HFF-Myc (cell line): ENCODE data around the gene RIMKLB.

ENCODE experiments used
- DNase-seq: peaks from one replicate; pipeline ENCODE4 v3.0.0-alpha.2; 2011; ENCODE audit warnings: low read depth; ENCODE audit errors: extremely low read depth
- H3K4me3 ChIP-seq: replicated peaks from 2 replicates; pipeline ENCODE4 v1.5.1; 2011; ENCODE audit warnings: low read depth, mild to moderate bottlenecking, control low read depth, low read length
- CTCF ChIP-seq: IDR thresholded peaks from 2 replicates; pipeline ENCODE4 v1.5.1; 2012; ENCODE audit warnings: mild to moderate bottlenecking, low read depth, low read length, control low read depth; ENCODE audit errors: missing control alignments

Gene RIMKLB

GRCh38 chr12:8831116-8831515, 133.3 kb downstream of the RIMKLB start:
- H3K4me3 ChIP-seq, result no peak overlapping the region
- TF ChIP-seq CTCF, result no peak
- no peak for DNase-seq

GRCh38 chr12:8832500-8832899, 134.7 kb downstream of the RIMKLB start:
- no peak for TF ChIP-seq CTCF
- DNase-seq, result no peak
- H3K4me3 ChIP-seq, result no peak overlapping the region
